ENCODE measurements around the gene NME7. TPM values are rescaled to one million over a fixed set of nuclear protein-coding genes. Genes with fewer than 3 reads are reported as not detected.

Gene NME7
- total RNA-seq, 1 experiment from 2014 or later: 34.2 TPM

DNA sequence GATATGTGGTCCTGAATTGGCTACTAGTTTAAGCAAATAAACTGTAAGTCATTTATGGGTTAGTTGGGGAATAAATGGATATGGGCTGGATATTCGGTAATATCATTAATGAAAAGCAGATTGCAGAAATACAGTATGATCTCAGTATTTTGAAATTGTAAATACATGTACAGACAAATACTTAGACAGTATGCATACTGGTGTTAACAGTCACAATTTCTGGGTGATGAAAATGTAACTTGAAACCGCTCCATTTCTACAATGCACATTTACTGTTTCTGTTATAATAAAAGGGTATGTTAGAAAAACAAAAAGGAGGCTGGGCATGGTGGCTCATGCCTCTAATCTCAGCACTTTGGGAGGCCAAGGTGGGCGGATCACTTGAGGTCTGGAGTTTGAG, 28.4 kb upstream of the NME7 start:
- H3K36me3 ChIP-seq (ENCODE audit: insufficient read depth, low read length, poor library complexity, severe bottlenecking): peaks cover 14% of the 10 kb centered on the region
- TF ChIP-seq EZH2 (IDR thresholded peaks at IDR 0.05; ENCODE audit: borderline replicate concordance, low read depth, low read length, poor library complexity, severe bottlenecking) (no peak), CTCF (conservative IDR thresholded peaks at IDR 0.05; ENCODE audit: low read depth, low read length) (no peak)
- intact Hi-C loops (cut with micrococcal nuclease; ENCODE audit: unreplicated experiment): no loop called here
- H3K9me3 ChIP-seq (ENCODE audit: low read depth, low read length, poor library complexity, severe bottlenecking): no peaks in the 10 kb centered on the region
- no peak overlapping the region for H3K27ac ChIP-seq (ENCODE audit: low read depth, low read length, poor library complexity, severe bottlenecking)
- ChIA-PET CTCF (no interaction called here), POLR2A (ENCODE audit: low non-redundant PET) (no interaction called here)
- H3K4me1 ChIP-seq (ENCODE audit: insufficient read depth, low read length, poor library complexity, severe bottlenecking): no peaks in the 10 kb centered on the region
- BruUV-seq (replicated peaks): no TSS peak
- no peak overlapping the region for H3K4me3 ChIP-seq (ENCODE audit: low read depth, low read length, poor library complexity, severe bottlenecking)
- no peaks in the 10 kb centered on the region for H3K27me3 ChIP-seq (replicated peaks; ENCODE audit: insufficient read depth, low read depth, low read length, poor library complexity)
- no peak for DNase-seq (ENCODE audit: low spot score)

- POLR2A ChIA-PET (ENCODE audit: low non-redundant PET): no interaction called here
- no peak for DNase-seq (ENCODE audit: low spot score)
- Histone ChIP-seq H3K27me3 (replicated peaks; ENCODE audit: insufficient read depth, low read depth, low read length, poor library complexity) (no peaks in the 10 kb centered on the region), H3K9me3 (ENCODE audit: low read depth, low read length, poor library complexity, severe bottlenecking) (no peaks in the 10 kb centered on the region), H3K4me1 (ENCODE audit: insufficient read depth, low read length, poor library complexity, severe bottlenecking) (no peaks in the 10 kb centered on the region), H3K36me3 (ENCODE audit: insufficient read depth, low read length, poor library complexity, severe bottlenecking) (peaks cover 30% of the 10 kb centered on the region), H3K27ac (ENCODE audit: low read depth, low read length, poor library complexity, severe bottlenecking) (no peak overlapping the region), H3K4me3 (ENCODE audit: low read depth, low read length, poor library complexity, severe bottlenecking) (no peak overlapping the region)
- TF ChIP-seq EZH2 (IDR thresholded peaks at IDR 0.05; ENCODE audit: borderline replicate concordance, low read depth, low read length, poor library complexity, severe bottlenecking) (no peak), CTCF (conservative IDR thresholded peaks at IDR 0.05; ENCODE audit: low read depth, low read length) (no peak)
- BruUV-seq (replicated peaks): no TSS peak
- CTCF ChIA-PET: no interaction called here
- intact Hi-C loops (cut with micrococcal nuclease; ENCODE audit: unreplicated experiment): no loop called here
Measured at GRCh38 chr1:169392406-169392805, 24.8 kb upstream of the NME7 start.

GRCh38 chr1:169390303-169390702, 22.7 kb upstream of the NME7 start:
- POLR2A ChIA-PET (ENCODE audit: low non-redundant PET): no interaction called here
- no peak for DNase-seq (ENCODE audit: low spot score)
- Histone ChIP-seq H3K27ac (ENCODE audit: low read depth, low read length, poor library complexity, severe bottlenecking) (no peak overlapping the region), H3K4me1 (ENCODE audit: insufficient read depth, low read length, poor library complexity, severe bottlenecking) (no peaks in the 10 kb centered on the region), H3K4me3 (ENCODE audit: low read depth, low read length, poor library complexity, severe bottlenecking) (no peak overlapping the region), H3K27me3 (replicated peaks; ENCODE audit: insufficient read depth, low read depth, low read length, poor library complexity) (no peaks in the 10 kb centered on the region), H3K9me3 (ENCODE audit: low read depth, low read length, poor library complexity, severe bottlenecking) (no peaks in the 10 kb centered on the region), H3K36me3 (ENCODE audit: insufficient read depth, low read length, poor library complexity, severe bottlenecking) (peaks cover 33% of the 10 kb centered on the region)
- intact Hi-C loops (cut with micrococcal nuclease; ENCODE audit: unreplicated experiment): no loop called here
- BruUV-seq (replicated peaks): no TSS peak
- CTCF ChIA-PET: no interaction called here
- TF ChIP-seq CTCF (conservative IDR thresholded peaks at IDR 0.05; ENCODE audit: low read depth, low read length): no peak
- TF ChIP-seq EZH2 (IDR thresholded peaks at IDR 0.05; ENCODE audit: borderline replicate concordance, low read depth, low read length, poor library complexity, severe bottlenecking): no peak

All from A673 (cell line).